GM19395 (cell line): ENCODE measurements around the gene PSMD4.

Experiments used
- ATAC-seq: cut with Tn5 transposase; IDR thresholded peaks from one replicate; pipeline ENCODE4 v1.9.1; 2021; ENCODE audit warnings: mild to moderate bottlenecking, moderate library complexity; ENCODE audit not compliant: unreplicated experiment

The PSMD4 gene

DNA sequence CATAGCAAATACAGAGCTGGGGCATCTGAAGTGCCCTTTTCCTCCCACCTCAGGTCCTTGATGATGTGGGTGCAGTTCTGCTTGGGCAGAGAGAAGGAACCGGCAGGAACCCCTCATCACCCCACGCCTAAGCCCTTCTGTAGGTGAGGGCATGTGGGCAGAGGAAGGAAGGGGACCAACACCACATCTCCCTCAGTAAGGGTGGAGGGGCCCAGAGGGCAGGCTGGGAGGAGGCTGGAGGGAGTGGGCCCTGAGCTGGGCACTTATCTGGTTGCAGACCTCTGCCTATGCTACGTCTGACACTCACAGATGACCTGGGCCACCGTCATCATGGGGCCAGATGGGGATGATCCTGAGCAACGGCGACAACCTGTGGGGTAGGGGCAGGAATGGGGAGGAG lies 38.6 kb downstream of the PSMD4 start:
- no peak for ATAC-seq

DNA sequence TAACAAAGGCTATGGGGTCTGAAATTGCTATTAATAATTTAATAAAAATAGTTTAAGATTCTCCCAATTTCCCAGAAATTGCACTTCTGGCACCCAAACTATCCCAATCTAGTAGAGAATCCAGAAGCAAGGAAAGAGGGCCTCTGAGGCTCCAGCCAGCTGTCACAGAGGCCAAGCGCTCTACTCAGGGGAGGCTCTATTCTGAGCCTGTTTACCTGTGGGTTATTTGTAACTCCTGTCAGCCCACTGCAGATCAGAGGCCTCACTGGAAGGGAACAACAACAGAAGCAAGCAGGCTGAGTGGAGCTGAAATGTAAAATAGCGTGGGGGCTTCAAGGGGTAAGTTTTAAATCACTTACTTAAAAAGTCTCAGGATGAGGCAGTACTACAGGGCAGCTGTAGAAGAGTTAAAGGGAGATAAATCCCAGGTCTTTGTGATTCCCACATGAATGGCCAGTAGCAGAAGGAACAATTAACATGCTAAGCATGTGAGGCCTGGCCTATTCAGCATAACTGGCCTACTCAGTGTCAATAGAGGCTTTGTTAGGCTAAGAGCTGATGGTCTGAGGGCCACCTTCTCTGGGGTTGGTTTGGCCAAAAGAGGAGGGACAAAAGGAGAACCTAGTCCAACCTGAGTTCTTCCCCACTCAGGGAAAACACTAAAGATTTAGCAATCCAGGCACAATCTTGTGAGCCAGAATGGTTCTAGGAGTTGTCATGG lies 40.4 kb downstream of the PSMD4 start:
- no peak for ATAC-seq

DNA sequence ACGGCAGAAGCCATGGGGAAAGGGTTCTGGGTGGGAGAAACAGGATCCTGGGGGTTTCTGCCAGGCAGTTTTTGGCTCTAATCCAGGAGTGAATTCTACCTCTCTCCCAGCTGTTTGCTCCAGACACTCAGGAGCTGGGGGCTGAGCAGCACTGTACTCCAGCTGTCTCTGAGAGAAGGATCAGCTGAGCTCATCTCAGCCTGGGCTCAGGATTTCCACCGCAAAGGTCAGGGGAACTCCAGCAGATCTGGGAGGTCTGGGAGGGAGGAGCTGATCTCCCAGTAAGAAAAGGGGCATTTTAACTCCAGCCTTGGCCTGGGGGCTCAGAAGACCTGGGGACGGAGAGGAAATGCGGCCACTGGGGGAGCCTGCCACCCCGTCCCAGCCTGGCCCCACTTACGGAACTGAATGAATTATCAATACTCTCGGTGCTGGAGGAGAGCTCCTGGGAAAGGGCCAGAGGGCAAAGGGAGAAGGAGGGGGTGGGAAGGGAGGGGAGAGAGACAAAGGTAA lies 55.3 kb downstream of the PSMD4 start:
- ATAC-seq: no peak

DNA sequence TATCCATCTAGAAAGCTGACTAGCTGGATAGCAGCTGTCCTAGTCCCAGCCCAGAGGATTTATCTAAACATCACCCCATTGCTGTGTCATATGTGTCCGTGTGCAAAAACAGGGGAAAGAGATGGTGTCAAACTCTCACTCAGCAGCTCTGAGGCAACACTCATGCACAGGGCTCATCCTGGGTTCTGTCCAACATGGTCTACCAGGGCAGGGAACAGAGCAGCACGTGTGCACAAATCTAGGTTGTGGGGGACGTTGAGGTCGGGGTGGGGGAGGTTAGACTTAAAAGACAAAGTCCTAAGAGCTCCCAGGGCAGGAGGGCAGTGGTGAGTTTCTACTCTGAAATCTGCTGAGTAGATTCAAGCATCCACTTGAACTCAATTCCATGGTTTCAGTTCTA lies 56.5 kb downstream of the PSMD4 start:
- no peak for ATAC-seq

DNA sequence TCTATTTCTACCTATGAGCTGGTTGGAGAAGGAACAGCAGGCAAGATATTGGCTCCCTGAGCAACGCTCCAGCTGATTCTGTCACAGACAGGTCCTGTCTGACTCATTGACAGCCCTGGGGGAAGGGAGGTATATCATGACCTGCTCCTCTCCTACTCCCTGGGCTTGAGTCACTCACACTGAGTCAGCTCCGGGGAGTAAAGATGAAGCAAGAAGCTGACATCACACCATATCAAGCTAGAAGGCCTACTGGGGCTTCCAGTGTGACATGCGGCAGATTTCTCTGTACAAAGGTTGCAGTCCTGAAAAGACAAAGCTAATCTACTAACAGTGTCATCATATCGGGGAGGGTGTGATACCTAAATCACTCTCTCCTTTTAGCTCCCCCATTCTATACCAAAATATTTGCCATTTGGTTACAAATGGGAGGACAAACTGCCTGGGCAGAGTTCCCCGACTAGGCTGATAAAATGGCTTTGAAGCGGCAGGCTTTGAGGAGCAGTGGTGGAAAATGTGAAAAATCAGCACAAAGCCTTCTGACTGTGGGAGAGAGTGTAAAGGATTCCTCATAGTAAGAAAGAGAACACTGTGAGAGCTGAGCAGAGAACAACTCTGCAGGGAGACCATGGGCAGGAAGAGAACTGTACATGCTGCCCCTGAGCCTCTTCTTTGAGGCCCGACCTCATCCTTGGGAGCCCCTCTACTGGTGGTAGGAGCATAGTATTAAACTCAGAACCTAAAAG lies 57.2 kb downstream of the PSMD4 start:
- ATAC-seq: no peak

DNA sequence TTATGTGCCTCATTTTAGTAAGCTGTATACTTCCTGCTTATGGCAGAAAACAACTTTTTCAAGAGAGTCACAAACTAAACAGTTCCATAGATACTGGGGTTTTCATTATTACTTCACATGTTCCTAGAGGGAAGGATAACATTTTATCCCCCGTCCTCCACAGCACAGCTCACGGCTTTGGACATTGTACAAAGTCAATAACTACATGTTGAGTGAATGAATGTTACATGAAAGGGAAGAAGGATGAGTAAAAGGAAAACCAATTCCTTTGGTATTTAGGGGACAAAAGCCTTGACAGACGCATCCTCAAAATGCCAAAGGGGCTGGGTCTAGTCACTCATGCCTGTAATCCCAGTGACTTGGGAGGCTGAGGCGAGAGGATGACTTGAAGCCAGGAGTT lies 57.9 kb downstream of the PSMD4 start:
- ATAC-seq: no peak

DNA sequence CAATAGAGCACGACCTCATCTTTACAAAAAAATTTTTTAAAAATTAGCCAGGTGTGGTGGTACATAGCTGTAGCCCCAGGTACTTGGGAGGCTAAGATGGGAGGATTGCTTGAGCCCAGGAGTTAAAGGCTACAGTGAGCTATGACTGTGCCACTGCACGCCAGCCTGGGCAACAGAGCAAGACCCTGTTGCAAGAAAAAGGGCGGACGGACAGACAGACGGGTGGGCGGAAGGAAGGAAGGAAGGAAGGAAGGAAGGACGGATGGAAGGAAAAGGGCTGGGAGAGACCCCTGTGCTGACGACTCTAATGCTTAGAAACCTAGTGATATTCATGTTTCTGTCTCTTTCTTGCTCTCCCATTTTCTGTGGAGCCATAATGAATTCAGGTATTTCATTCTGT lies 58.3 kb downstream of the PSMD4 start:
- no peak for ATAC-seq

DNA sequence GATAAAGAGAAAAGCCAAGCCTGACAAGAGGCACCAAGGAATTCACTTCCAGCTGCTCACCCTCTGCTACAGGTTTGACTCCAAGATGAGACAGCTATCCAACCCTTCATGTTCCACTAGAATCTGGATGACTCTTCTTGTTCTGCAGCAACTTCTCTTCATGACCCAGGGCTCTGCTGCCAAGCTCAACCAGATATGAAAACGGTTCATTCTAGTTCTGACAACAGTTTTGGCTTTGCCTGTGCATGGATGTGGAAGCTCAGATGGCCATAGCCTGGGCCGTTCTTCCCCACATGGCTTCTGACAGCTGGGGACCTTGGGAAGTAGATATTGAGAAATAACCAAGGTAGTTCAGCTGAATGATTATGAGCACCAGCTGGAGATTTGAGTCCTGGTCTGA lies 59.0 kb downstream of the PSMD4 start:
- ATAC-seq: no peak

DNA sequence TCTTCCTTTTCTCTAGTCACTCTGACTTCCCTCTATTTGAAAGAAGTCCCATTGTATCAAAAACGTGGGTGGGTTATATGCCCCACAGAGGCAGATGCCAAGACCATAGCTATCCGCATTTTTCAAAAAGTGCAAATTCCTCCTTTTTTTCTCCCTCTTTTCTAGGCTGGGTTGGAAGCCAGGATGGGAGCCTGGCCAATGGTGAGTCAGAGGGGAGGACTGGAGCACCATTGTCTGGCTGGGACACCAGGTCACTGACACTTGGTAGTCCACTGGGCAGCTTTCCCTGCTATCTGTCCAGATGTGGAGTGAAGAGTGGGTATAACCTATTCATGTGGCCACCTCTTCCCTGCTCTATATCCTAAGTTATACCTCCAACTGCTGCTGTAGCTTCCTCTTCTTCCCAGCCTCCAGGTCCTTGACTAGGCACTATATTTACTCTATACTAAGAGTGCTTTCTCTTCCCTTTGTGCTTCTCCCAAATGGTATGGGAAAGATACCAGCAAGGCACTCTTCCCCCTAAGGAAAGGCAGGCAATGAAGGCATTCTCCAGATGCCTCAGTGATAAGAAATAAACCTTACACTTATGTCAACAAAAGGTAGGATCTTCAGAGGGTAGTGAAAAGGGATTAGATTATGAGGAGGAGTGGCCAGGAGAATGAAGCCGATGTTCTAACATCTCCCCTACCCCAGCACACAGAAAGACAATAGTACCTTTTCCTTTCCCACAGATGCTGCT lies 59.8 kb downstream of the PSMD4 start:
- ATAC-seq: no peak

DNA sequence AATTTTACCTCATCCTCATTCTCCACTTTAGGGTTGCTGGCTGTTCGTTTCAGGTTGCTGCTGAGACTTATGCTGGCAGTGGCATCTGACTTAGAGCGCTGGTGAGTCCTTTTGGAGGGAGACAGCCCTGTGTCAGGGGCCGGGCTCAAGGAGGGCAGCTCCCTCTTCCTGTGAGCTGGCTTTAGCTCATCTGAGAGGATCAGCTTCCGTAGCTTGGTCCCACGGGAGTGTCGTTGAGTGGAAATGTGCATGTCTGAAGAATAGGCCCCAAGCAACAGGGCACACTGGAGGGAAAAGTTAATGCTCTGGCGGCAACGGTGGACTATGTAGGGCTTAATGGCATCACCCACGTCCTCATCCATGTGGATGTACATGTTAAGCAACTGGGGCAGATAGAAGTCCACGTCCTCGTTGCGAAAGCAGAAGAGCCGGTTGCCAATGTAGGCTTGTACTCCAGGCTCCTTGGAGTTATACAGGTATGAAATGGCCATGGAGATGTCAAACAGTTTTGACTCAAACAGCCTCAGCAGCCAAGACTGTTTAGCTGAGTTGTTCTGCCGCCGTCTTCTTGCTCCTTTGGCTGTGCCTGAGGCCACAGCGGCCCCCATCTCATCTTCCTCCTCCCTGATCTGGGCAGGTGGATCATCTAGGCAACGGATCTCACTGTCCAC lies 61.2 kb downstream of the PSMD4 start:
- no peak for ATAC-seq
